Measurements from ENCODE around the gene GNAT1.

DNA sequence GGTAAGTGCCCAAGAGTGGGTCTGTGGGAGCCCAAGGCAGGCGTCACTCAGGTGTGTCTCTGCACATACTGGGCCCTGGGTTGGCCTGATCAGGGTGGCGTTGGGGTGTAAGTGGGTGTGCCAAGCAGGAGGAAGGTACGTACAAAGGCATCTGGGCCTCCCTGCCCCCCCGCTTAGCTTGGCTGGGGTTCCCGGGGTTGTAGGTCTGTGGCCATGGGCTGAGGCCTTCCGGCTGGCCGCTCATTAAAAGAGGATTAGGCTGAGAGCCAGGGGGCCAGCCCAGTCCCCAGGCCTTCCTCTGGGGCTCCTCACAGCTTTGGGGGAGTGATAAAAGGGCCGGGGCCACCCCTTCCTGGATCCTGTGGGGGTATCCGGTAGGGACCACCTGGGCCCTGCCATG lies 23.0 kb upstream of the GNAT1 start:
- no peak for TF ChIP-seq POLR2AphosphoS5 (IDR thresholded peaks at IDR 0.05)
- TF ChIP-seq, protein P1, sequence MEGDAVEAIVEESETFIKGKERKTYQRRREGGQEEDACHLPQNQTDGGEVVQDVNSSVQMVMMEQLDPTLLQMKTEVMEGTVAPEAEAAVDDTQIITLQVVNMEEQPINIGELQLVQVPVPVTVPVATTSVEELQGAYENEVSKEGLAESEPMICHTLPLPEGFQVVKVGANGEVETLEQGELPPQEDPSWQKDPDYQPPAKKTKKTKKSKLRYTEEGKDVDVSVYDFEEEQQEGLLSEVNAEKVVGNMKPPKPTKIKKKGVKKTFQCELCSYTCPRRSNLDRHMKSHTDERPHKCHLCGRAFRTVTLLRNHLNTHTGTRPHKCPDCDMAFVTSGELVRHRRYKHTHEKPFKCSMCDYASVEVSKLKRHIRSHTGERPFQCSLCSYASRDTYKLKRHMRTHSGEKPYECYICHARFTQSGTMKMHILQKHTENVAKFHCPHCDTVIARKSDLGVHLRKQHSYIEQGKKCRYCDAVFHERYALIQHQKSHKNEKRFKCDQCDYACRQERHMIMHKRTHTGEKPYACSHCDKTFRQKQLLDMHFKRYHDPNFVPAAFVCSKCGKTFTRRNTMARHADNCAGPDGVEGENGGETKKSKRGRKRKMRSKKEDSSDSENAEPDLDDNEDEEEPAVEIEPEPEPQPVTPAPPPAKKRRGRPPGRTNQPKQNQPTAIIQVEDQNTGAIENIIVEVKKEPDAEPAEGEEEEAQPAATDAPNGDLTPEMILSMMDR (IDR thresholded peaks at IDR 0.05) = no peak
- TF ChIP-seq EP300 (IDR thresholded peaks at IDR 0.05) = no peak
- TF ChIP-seq POLR2A (IDR thresholded peaks at IDR 0.05) = no peak

Data from upper lobe of left lung (tissue), 4 donors.